Neural crest cell (in vitro differentiated cells): ENCODE data around the gene ZNF620. TPM values are rescaled to one million over a fixed set of nuclear protein-coding genes. Genes with fewer than 3 reads are reported as not detected.
"Not testable (repeated sequence)": the region's sequence is repeated elsewhere in the genome, so short reads cannot be mapped to it uniquely, and the experiment has no call there.

Experiments
- DNase-seq: peaks from one replicate; pipeline ENCODE4 v3.0.0; 2021; ENCODE audit warnings: low read depth, mixed read lengths, low spot score
- H3K27ac Mint-ChIP-seq: one replicate; pipeline ENCODE4 v1.8.0; 2021; ENCODE audit warnings: mild to moderate bottlenecking, mixed read lengths; ENCODE audit not compliant: unreplicated experiment
- H3K27me3 Mint-ChIP-seq: 2 replicates; pipeline ENCODE4 v1.8.0; 2021; ENCODE audit warnings: low read depth, mild to moderate bottlenecking, mixed read lengths
- H3K36me3 Mint-ChIP-seq: 2 replicates; pipeline ENCODE4 v1.8.0; 2021; ENCODE audit warnings: low read depth, mild to moderate bottlenecking, mixed read lengths
- H3K4me1 Mint-ChIP-seq: 2 replicates; pipeline ENCODE4 v1.8.0; 2021; ENCODE audit warnings: mixed read lengths
- H3K4me3 Mint-ChIP-seq: one replicate; pipeline ENCODE4 v1.8.0; 2021; ENCODE audit warnings: mild to moderate bottlenecking, mixed read lengths
- H3K9me3 Mint-ChIP-seq: 2 replicates; pipeline ENCODE4 v1.8.0; 2021; ENCODE audit warnings: mixed read lengths
- CTCF ChIP-seq: fragments of 200-600 bp; sonication (generic); conservative IDR thresholded peaks from 2 replicates; pipeline ENCODE4 v1.5.0; 2021; ENCODE audit warnings: antibody characterized with exemption, mild to moderate bottlenecking
- total RNA-seq: library from RNA; stranded (reverse); gene quantifications from 2 replicates; pipeline ENCODE4 v1.2.1, GENCODE V29; 2021

Gene ZNF620
- total RNA-seq, 1 donor from 2014 or later: 24.0 TPM

GRCh38 chr3:40461161-40461560 lies 44.7 kb upstream of the ZNF620 start:
- Mint-ChIP-seq H3K4me3 (peak overlapping the region; percentile 72), H3K9me3 (no peaks in the 10 kb centered on the region), H3K27me3 (no peaks in the 10 kb centered on the region), H3K36me3 (peaks cover 37% of the 10 kb centered on the region), H3K27ac (no peak overlapping the region), H3K4me1 (peaks cover 24% of the 10 kb centered on the region)
- TF ChIP-seq CTCF: no peak
- DNase-seq: no peak

GRCh38 chr3:40462838-40463237 lies 43.0 kb upstream of the ZNF620 start:
- Mint-ChIP-seq H3K27ac (peak overlapping the region; percentile 27), H3K4me1 (peaks cover 15% of the 10 kb centered on the region)

GRCh38 chr3:40463579-40463978 lies 42.3 kb upstream of the ZNF620 start:
- H3K27ac Mint-ChIP-seq: no peak overlapping the region
- no peak for DNase-seq
- no peak overlapping the region for H3K4me3 Mint-ChIP-seq
- peaks cover 39% of the 10 kb centered on the region for H3K36me3 Mint-ChIP-seq
- H3K27me3 Mint-ChIP-seq: no peaks in the 10 kb centered on the region
- peaks cover 8% of the 10 kb centered on the region for H3K4me1 Mint-ChIP-seq
- TF ChIP-seq CTCF: no peak
- H3K9me3 Mint-ChIP-seq: no peaks in the 10 kb centered on the region

More at GRCh38 chr3:40462838-40463237, 43.0 kb upstream of the ZNF620 start:
- not testable (repeated sequence) for DNase-seq, H3K27me3 Mint-ChIP-seq, H3K9me3 Mint-ChIP-seq
- peak overlapping the region; percentile 19 for H3K4me3 Mint-ChIP-seq
- peaks cover 42% of the 10 kb centered on the region for H3K36me3 Mint-ChIP-seq

GRCh38 chr3:40464339-40465110 lies 41.3 kb upstream of the ZNF620 start:
- Mint-ChIP-seq H3K27me3 (no peaks in the 10 kb centered on the region), H3K4me3 (peak overlapping the region; percentile 15)

GRCh38 chr3:40465111-40465407 lies 40.8 kb upstream of the ZNF620 start:
- Mint-ChIP-seq H3K4me3 (no peak overlapping the region), H3K4me1 (no peaks in the 10 kb centered on the region), H3K36me3 (peaks cover 36% of the 10 kb centered on the region), H3K9me3 (no peaks in the 10 kb centered on the region), H3K27me3 (no peaks in the 10 kb centered on the region), H3K27ac (peak overlapping the region; percentile 0)
- no peak for TF ChIP-seq CTCF
- DNase-seq: no peak

More at GRCh38 chr3:40464339-40465110, 41.3 kb upstream of the ZNF620 start:
- Mint-ChIP-seq H3K4me1 (no peaks in the 10 kb centered on the region), H3K36me3 (peaks cover 36% of the 10 kb centered on the region), H3K27ac (no peak overlapping the region), H3K9me3 (no peaks in the 10 kb centered on the region)
- no peak for DNase-seq
- no peak for TF ChIP-seq CTCF

- H3K9me3 Mint-ChIP-seq: no peaks in the 10 kb centered on the region
- peak overlapping the region; percentile 0 for H3K27ac Mint-ChIP-seq
- peaks cover 36% of the 10 kb centered on the region for H3K36me3 Mint-ChIP-seq
- no peaks in the 10 kb centered on the region for H3K4me1 Mint-ChIP-seq
- TF ChIP-seq CTCF: no peak
- DNase-seq: no peak
- H3K4me3 Mint-ChIP-seq: peak overlapping the region; percentile 13
- no peaks in the 10 kb centered on the region for H3K27me3 Mint-ChIP-seq
Measured at GRCh38 chr3:40465456-40465855, 40.4 kb upstream of the ZNF620 start.
